ENCODE measurements around the gene RIC1. TPM values are rescaled to one million over a fixed set of nuclear protein-coding genes. Genes with fewer than 3 reads are reported as not detected.

The RIC1 gene
- total RNA-seq, 6 experiments from 2014 or later: 25.8 to 35.2 (median 29.8) TPM

DNA sequence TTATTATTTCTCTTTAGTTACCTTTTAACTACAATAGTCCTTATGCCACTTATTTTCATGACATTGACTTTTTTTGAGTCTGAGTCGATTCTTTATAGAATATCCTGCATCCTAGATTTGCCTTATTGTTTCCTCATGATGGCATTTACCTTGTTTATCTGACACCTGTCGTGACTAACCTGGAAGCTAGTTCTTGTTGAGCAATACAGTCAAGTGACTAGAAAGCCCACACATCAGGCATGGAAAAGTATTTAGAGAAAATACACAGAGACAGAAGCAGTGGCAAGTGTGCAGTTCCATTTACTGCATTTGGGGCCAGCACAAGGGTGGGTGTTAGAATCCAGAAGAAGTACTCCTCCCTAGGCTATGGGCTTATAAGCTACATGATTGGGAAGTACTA is 106.2 kb downstream of the RIC1 start:
- Mint-ChIP-seq H3K27me3 (ENCODE audit: insufficient read depth) (no peaks in the 10 kb centered on the region), H3K4me3 (no peak overlapping the region), H3K9me3 (no peaks in the 10 kb centered on the region), H3K27ac (no peak overlapping the region), H3K36me3 (ENCODE audit: low read depth) (peaks cover 35% of the 10 kb centered on the region), H3K4me1 (ENCODE audit: low read depth) (no peaks in the 10 kb centered on the region)
- TF ChIP-seq, protein P1, sequence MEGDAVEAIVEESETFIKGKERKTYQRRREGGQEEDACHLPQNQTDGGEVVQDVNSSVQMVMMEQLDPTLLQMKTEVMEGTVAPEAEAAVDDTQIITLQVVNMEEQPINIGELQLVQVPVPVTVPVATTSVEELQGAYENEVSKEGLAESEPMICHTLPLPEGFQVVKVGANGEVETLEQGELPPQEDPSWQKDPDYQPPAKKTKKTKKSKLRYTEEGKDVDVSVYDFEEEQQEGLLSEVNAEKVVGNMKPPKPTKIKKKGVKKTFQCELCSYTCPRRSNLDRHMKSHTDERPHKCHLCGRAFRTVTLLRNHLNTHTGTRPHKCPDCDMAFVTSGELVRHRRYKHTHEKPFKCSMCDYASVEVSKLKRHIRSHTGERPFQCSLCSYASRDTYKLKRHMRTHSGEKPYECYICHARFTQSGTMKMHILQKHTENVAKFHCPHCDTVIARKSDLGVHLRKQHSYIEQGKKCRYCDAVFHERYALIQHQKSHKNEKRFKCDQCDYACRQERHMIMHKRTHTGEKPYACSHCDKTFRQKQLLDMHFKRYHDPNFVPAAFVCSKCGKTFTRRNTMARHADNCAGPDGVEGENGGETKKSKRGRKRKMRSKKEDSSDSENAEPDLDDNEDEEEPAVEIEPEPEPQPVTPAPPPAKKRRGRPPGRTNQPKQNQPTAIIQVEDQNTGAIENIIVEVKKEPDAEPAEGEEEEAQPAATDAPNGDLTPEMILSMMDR (IDR thresholded peaks at IDR 0.05): no peak
- no peak for DNase-seq

DNA sequence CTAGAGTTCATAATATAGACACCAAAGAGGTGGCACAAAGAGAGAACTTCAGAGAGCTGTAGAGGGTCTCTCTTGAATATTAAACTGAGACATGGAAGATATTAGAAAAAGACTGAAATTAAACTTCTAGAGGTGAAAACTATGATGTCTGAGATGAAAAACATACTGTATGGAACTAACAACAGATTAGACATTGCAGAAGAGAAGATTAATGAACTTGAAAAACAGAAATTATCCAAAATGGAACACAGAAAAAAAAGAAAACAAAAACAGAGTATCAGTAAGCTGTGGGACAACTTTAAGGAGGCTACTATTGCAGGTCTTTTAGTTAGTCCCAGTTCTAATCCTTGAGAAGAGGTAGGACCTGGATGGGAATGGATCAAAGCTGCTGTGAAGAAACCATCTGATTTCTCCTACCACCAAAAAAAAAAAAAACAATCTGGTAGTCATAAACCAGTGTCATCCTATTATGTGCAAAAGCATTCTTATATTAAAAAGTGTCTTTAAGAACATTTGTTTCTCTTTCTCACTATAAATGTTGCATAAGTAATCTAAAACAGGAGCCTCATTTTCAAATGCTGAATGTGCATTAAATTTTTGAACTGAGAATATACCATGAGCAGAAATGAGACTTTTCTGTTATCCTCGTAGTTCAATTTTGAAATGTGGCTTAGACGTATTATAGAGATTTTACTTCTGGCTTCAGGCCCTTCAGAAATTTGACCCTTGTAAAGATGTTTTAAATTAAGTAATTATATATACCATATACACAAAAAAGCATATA is 107.8 kb downstream of the RIC1 start:
- no peak for DNase-seq
- peaks cover 13% of the 10 kb centered on the region for H3K4me1 Mint-ChIP-seq (ENCODE audit: low read depth)
- no peaks in the 10 kb centered on the region for H3K9me3 Mint-ChIP-seq
- H3K4me3 Mint-ChIP-seq: no peak overlapping the region
- TF ChIP-seq, protein P1 (IDR thresholded peaks at IDR 0.05): no peak
- no peaks in the 10 kb centered on the region; the same call in 1 of the 2 replicates for H3K27me3 Mint-ChIP-seq (ENCODE audit: insufficient read depth)
- peaks cover 49% of the 10 kb centered on the region for H3K36me3 Mint-ChIP-seq (ENCODE audit: low read depth)
- H3K27ac Mint-ChIP-seq: no peak overlapping the region

DNA sequence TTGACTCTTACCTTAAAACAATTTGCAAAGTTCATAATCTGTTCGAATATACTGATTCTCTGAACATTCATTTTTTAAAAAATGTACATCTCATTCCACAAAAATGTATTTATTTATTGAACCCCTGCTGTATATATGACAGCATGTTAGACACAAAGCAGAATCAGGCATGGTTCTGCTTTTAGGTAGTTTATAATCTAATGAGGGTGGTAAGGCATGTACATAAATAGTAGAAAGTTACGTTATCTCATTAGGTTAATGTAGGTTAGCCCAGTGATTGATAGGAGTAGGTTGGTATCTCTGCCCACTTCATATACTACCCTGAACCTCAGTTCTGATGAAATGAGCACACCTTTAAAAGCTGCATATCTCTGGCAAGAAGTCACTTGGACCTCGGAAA is 114.2 kb downstream of the RIC1 start:
- DNase-seq: no peak
- Mint-ChIP-seq H3K36me3 (ENCODE audit: low read depth) (peaks cover 54% of the 10 kb centered on the region), H3K27ac (no peak overlapping the region), H3K9me3 (no peaks in the 10 kb centered on the region), H3K4me3 (no peak overlapping the region), H3K27me3 (ENCODE audit: insufficient read depth) (no peaks in the 10 kb centered on the region; the same call in 1 of the 2 replicates), H3K4me1 (ENCODE audit: low read depth) (peaks cover 14% of the 10 kb centered on the region)
- TF ChIP-seq, protein P1 (IDR thresholded peaks at IDR 0.05): no peak

DNA sequence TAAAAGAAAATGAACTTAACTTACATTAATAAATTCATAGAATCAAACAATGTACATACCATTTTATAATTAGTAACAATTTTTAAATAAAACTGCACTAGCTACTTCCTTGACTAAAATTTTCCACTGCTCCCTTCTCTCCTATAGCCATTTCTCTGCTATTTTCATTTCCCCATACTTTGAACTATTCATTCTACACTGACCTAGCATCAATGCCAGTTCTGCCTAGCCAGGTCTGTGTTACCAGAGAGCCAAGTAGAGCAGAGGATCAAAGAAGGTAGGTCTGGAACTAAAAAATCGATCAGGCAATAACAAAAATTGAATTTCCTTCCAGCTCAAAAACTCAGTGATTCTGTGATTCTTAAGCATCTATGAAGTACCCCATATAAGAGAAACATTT is 119.5 kb downstream of the RIC1 start:
- no peak overlapping the region for H3K27ac Mint-ChIP-seq
- DNase-seq: no peak
- no peaks in the 10 kb centered on the region for H3K27me3 Mint-ChIP-seq (ENCODE audit: insufficient read depth)
- TF ChIP-seq, protein P1 (IDR thresholded peaks at IDR 0.05): no peak
- peaks cover 36% of the 10 kb centered on the region for H3K36me3 Mint-ChIP-seq (ENCODE audit: low read depth)
- H3K4me3 Mint-ChIP-seq: no peak overlapping the region
- no peaks in the 10 kb centered on the region for H3K4me1 Mint-ChIP-seq (ENCODE audit: low read depth)
- no peaks in the 10 kb centered on the region for H3K9me3 Mint-ChIP-seq

DNA sequence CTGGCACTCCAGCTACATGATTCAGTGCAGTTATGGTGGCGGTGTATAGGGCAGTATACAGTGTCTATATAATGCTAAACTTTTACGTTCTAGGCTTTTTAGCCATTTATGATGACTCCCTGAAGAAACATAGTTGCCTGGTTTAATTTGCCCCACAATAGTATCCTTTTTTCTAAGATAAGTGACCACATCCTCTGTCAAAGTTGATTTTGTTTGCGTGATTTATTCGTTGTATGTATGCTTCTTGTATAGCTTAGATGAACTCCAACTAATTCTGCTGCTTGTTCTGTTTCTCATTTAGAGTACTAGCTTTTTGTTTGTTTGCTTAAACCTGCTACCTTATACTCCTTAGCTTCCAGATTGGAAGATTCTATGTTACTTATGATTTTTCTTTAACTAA is 120.4 kb downstream of the RIC1 start:
- Mint-ChIP-seq H3K36me3 (ENCODE audit: low read depth) (peaks cover 35% of the 10 kb centered on the region), H3K27me3 (ENCODE audit: insufficient read depth) (no peaks in the 10 kb centered on the region), H3K4me3 (no peak overlapping the region), H3K9me3 (no peaks in the 10 kb centered on the region), H3K27ac (no peak overlapping the region), H3K4me1 (ENCODE audit: low read depth) (no peaks in the 10 kb centered on the region)
- TF ChIP-seq, protein P1 (IDR thresholded peaks at IDR 0.05): no peak
- no peak for DNase-seq

All from HFFc6 (cell line).